ENCODE results near the gene NSUN7.
"Not testable (repeated sequence)": the region's sequence is repeated elsewhere in the genome, so short reads cannot be mapped to it uniquely, and the experiment has no call there.

DNA sequence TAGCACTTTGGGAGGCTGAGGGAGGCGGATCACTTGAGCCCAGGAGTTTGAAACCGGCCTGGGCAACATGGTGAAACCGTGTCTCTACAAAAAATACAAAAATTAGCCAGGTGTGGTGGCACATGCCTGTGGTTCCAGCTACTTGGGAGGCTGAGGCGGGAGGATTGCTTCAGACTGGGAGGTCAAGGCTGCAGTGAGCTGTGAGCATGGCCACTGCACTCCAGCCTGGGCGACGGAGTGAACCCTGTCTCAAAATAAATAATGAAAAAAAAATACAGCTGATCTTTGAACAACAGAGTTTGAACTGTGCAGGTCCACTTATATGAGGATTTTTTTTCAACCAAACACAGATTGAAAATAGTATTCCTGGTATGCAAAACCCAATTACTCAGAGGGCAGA lies 67.4 kb downstream of the NSUN7 start:
- TF ChIP-seq, protein P1, sequence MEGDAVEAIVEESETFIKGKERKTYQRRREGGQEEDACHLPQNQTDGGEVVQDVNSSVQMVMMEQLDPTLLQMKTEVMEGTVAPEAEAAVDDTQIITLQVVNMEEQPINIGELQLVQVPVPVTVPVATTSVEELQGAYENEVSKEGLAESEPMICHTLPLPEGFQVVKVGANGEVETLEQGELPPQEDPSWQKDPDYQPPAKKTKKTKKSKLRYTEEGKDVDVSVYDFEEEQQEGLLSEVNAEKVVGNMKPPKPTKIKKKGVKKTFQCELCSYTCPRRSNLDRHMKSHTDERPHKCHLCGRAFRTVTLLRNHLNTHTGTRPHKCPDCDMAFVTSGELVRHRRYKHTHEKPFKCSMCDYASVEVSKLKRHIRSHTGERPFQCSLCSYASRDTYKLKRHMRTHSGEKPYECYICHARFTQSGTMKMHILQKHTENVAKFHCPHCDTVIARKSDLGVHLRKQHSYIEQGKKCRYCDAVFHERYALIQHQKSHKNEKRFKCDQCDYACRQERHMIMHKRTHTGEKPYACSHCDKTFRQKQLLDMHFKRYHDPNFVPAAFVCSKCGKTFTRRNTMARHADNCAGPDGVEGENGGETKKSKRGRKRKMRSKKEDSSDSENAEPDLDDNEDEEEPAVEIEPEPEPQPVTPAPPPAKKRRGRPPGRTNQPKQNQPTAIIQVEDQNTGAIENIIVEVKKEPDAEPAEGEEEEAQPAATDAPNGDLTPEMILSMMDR (IDR thresholded peaks at IDR 0.05), result not testable (repeated sequence)
- TF ChIP-seq TCF7L2, POLR2AphosphoS5 (IDR thresholded peaks at IDR 0.05; ENCODE audit: low read depth, low read length): not testable (repeated sequence)
- TF ChIP-seq, protein P2, sequence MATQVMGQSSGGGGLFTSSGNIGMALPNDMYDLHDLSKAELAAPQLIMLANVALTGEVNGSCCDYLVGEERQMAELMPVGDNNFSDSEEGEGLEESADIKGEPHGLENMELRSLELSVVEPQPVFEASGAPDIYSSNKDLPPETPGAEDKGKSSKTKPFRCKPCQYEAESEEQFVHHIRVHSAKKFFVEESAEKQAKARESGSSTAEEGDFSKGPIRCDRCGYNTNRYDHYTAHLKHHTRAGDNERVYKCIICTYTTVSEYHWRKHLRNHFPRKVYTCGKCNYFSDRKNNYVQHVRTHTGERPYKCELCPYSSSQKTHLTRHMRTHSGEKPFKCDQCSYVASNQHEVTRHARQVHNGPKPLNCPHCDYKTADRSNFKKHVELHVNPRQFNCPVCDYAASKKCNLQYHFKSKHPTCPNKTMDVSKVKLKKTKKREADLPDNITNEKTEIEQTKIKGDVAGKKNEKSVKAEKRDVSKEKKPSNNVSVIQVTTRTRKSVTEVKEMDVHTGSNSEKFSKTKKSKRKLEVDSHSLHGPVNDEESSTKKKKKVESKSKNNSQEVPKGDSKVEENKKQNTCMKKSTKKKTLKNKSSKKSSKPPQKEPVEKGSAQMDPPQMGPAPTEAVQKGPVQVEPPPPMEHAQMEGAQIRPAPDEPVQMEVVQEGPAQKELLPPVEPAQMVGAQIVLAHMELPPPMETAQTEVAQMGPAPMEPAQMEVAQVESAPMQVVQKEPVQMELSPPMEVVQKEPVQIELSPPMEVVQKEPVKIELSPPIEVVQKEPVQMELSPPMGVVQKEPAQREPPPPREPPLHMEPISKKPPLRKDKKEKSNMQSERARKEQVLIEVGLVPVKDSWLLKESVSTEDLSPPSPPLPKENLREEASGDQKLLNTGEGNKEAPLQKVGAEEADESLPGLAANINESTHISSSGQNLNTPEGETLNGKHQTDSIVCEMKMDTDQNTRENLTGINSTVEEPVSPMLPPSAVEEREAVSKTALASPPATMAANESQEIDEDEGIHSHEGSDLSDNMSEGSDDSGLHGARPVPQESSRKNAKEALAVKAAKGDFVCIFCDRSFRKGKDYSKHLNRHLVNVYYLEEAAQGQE (IDR thresholded peaks at IDR 0.05; ENCODE audit: insufficient read depth in 1 of 2, low read depth in 2 of 2, low read length in 1 of 2), result not testable (repeated sequence)

All from Panc1 (cell line).